ENCODE results near the gene SORCS2.

Gene SORCS2

GRCh38 chr4:7295911-7296660 is 103.7 kb downstream of the SORCS2 start:
- ATAC-seq = no peak
- Mint-ChIP-seq H3K27ac (no peak overlapping the region), H3K9me3 (no peaks in the 10 kb centered on the region)

DNA sequence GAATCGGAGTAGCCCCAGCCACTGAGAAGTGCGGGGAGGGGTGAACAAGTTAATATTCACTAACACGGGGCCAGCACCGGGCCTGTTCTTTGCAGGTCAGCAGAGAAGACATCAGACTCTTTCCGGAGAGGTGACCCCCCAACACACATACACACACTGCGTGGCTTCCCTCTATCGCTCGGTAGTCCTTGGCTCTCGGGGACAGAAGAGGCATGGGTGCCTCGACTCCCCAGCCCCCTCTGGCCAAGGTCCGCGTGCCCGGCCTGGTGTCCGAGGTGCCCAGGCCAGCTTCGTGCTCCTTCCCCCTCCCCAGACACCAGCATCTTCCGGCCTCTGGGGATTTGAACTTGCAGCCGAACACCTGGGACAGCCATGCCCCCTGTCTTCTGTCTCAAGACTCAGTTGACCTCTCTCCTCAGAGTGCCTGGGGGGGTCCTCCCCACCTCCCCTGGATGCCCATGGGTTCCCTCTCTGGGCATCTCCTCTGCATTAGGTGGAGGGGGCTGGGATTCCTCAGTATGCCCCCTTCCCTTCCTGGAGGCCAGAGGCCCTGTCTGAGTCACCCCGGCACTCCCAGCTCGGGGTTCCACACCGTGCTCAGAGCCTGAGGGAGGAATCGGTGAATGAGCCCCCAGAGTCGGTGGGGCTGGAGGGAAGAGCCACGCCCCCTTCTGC is 104.5 kb downstream of the SORCS2 start:
- H3K4me1 Mint-ChIP-seq = no peaks in the 10 kb centered on the region
- H3K4me3 Mint-ChIP-seq = no peak overlapping the region
- no peak overlapping the region for H3K27ac Mint-ChIP-seq
- no peaks in the 10 kb centered on the region for H3K9me3 Mint-ChIP-seq
- peaks cover 35% of the 10 kb centered on the region for H3K27me3 Mint-ChIP-seq
- ATAC-seq (no peak), DNase-seq (no peak)

More at GRCh38 chr4:7295911-7296660, 103.7 kb downstream of the SORCS2 start:
- Mint-ChIP-seq H3K27me3 (peaks cover 34% of the 10 kb centered on the region), H3K4me1 (no peaks in the 10 kb centered on the region), H3K4me3 (no peak overlapping the region)
- DNase-seq = peak in 1 of 2 donors; percentile 6

DNA sequence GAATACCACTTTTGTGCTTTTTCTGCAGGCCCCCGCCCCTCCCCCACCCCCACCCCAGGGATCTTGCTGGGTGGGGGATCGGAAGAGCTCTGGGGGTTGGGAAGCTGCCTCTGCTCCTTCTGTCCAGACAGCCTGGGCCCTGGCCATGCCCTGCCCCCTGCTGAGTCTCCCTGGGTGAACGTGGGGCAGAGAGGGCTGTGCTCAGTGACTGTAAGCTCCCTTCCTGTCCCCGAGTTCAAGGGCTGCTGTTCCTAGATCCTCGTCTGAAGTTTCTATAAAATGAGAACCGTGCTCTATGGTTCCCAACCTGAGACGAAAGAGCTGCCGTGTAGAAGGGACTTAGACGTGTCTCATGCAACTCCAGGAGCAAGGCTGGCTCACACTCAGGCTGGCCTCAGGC is 105.0 kb downstream of the SORCS2 start:
- H3K9me3 Mint-ChIP-seq = no peaks in the 10 kb centered on the region
- H3K27ac Mint-ChIP-seq = no peak overlapping the region
- H3K4me1 Mint-ChIP-seq = no peaks in the 10 kb centered on the region
- no peak overlapping the region for H3K4me3 Mint-ChIP-seq
- DNase-seq (no peak), ATAC-seq (no peak)
- H3K27me3 Mint-ChIP-seq = peaks cover 41% of the 10 kb centered on the region

DNA sequence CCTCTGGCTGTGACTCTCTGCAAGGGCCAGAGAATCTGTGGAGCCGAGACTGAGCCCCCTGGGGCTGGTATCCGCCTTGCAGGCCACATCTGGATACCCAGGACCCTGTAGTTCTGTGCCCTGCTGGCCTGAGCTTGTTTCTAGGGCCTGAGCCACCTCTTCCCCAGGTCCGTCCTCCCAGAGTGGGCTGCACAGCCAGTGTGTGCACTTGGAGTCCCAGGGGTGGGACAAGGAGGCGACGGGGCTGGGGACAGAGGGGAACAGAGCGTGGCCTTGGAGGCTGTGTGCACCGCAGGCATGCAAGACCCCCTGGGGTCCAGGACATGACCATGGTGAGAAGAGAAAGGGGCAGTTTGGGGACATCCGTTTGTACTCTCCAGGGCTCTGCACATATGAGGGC is 105.5 kb downstream of the SORCS2 start:
- Mint-ChIP-seq H3K9me3 (no peaks in the 10 kb centered on the region), H3K27me3 (peaks cover 42% of the 10 kb centered on the region), H3K27ac (no peak overlapping the region), H3K4me3 (no peak overlapping the region), H3K4me1 (no peaks in the 10 kb centered on the region)
- ATAC-seq = no peak
- DNase-seq = no peak

DNA sequence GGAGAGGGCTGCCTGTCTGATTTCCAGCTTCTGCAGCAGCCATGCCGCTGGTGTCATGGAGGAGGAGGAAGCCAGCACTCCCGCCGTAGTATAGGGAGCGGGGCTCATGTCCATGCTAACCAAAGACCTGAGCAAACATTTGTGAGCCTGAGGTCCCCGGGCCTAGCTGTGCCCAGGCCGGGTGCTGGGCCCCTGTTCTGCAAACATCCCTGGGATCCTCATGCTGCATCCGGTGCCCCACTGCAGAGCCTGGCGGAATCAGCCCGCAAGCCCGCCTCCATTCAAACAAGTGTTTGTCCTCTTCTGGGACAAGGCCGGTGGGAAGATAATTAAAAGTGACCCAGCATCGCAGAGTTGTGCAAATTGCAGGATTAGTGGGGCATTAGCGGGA is 106.3 kb downstream of the SORCS2 start:
- no peaks in the 10 kb centered on the region for H3K9me3 Mint-ChIP-seq
- DNase-seq (no peak), ATAC-seq (no peak)
- peaks cover 42% of the 10 kb centered on the region for H3K27me3 Mint-ChIP-seq
- H3K4me1 Mint-ChIP-seq = no peaks in the 10 kb centered on the region
- no peak overlapping the region for H3K27ac Mint-ChIP-seq
- no peak overlapping the region for H3K4me3 Mint-ChIP-seq

GRCh38 chr4:7299010-7299907 is 106.9 kb downstream of the SORCS2 start:
- DNase-seq (no peak), ATAC-seq (no peak)
- Mint-ChIP-seq H3K27me3 (peaks cover 42% of the 10 kb centered on the region), H3K4me1 (no peaks in the 10 kb centered on the region), H3K9me3 (no peaks in the 10 kb centered on the region), H3K27ac (no peak overlapping the region), H3K4me3 (no peak overlapping the region)

GRCh38 chr4:7299908-7300710 is 107.8 kb downstream of the SORCS2 start:
- H3K27me3 Mint-ChIP-seq = peaks cover 42% of the 10 kb centered on the region
- no peak overlapping the region for H3K4me3 Mint-ChIP-seq
- ATAC-seq (no peak), DNase-seq (no peak)
- no peak overlapping the region for H3K27ac Mint-ChIP-seq
- H3K9me3 Mint-ChIP-seq = no peaks in the 10 kb centered on the region
- no peaks in the 10 kb centered on the region for H3K4me1 Mint-ChIP-seq

- no peak for ATAC-seq
- H3K27me3 Mint-ChIP-seq = peaks cover 42% of the 10 kb centered on the region
- H3K4me1 Mint-ChIP-seq = no peaks in the 10 kb centered on the region
- H3K9me3 Mint-ChIP-seq = no peaks in the 10 kb centered on the region
- H3K27ac Mint-ChIP-seq = no peak overlapping the region
- no peak overlapping the region for H3K4me3 Mint-ChIP-seq
- no peak for DNase-seq
These were observed 108.4 kb downstream of the SORCS2 start for GRCh38 chr4:7300711-7301095.

DNA sequence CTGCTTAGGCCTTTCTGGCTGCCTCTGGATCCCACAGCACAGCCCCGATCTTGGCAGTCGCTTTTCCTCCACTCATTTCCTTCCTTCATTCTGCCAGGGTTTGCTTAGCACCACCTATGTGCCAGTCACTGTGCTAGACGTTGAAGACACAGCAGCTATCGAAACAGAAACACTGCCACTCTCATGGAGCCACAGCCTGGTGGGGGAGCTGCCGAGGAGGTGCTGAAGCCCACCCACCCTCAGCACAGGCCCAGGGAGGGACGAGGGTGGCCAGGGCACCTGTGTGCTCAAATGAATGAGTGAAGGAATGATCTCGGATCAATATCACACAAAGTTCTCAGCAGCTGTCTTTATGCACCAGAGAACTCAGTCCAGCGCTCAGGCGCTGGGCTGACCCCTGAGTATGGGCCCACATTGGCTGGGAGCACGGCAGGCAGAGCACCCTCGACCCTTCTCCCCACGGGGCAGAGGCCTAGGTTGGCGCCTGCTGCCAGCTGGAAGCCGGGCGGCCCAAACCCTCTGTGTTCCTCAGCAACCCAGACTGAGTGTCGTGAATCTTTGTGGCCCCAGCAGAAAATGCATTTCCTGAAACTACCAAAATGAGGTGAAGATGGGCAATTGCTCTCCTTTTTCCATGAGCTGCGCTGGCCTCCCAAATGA is 108.9 kb downstream of the SORCS2 start:
- ATAC-seq (no peak), DNase-seq (no peak)
- no peaks in the 10 kb centered on the region for H3K4me1 Mint-ChIP-seq
- H3K27me3 Mint-ChIP-seq = peaks cover 42% of the 10 kb centered on the region
- H3K9me3 Mint-ChIP-seq = no peaks in the 10 kb centered on the region
- no peak overlapping the region for H3K27ac Mint-ChIP-seq
- H3K4me3 Mint-ChIP-seq = no peak overlapping the region

GRCh38 chr4:7301846-7302630 is 109.7 kb downstream of the SORCS2 start:
- Mint-ChIP-seq H3K4me1 (no peaks in the 10 kb centered on the region), H3K27me3 (peaks cover 40% of the 10 kb centered on the region), H3K9me3 (no peaks in the 10 kb centered on the region), H3K4me3 (no peak overlapping the region), H3K27ac (no peak overlapping the region)
- no peak for DNase-seq
- ATAC-seq = no peak

- no peak overlapping the region for H3K27ac Mint-ChIP-seq
- H3K27me3 Mint-ChIP-seq = peaks cover 39% of the 10 kb centered on the region
- H3K4me1 Mint-ChIP-seq = no peaks in the 10 kb centered on the region
These were observed 110.6 kb downstream of the SORCS2 start for GRCh38 chr4:7302781-7303404.

GRCh38 chr4:7303561-7303960 is 111.2 kb downstream of the SORCS2 start:
- DNase-seq = no peak
- H3K4me3 Mint-ChIP-seq = no peak overlapping the region
- H3K27ac Mint-ChIP-seq = no peak overlapping the region
- ATAC-seq = no peak
- no peaks in the 10 kb centered on the region for H3K4me1 Mint-ChIP-seq
- no peaks in the 10 kb centered on the region for H3K9me3 Mint-ChIP-seq
- H3K27me3 Mint-ChIP-seq = peaks cover 39% of the 10 kb centered on the region

More at GRCh38 chr4:7302781-7303404, 110.6 kb downstream of the SORCS2 start:
- no peak for DNase-seq
- Mint-ChIP-seq H3K4me3 (no peak overlapping the region), H3K9me3 (no peaks in the 10 kb centered on the region)
- no peak for ATAC-seq

DNA sequence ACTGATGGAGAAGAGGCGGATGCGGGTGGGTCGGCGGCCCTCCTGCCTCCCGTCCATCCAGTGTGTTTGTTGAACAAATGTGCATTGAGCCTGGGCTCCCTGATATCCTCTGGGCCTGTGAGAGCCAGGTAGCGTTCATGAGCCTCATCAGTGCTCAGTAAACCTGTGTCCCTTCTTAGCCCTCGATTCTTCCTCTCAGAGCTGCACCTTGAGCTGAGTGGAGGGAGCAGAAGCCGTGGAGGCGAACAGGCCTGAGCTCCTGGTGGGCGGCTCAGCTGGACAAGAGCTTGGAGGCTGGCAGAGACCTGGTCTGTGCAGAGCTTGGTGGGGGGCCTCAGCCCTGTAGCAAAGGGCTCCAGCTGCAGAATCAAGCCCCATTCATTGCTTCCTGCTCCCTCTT is 112.1 kb downstream of the SORCS2 start:
- Mint-ChIP-seq H3K27me3 (peaks cover 38% of the 10 kb centered on the region), H3K9me3 (no peaks in the 10 kb centered on the region), H3K4me3 (no peak overlapping the region), H3K4me1 (no peaks in the 10 kb centered on the region), H3K27ac (no peak overlapping the region)
- DNase-seq = no peak
- ATAC-seq = no peak

Measured in stimulated activated naive CD8-positive, alpha-beta T cell treated with anti-CD3 and anti-CD28 coated beads, Interleukin-15, amount 100 ng/mL, for 72 hours (primary cell).